Measurements from ENCODE around the gene CHADL.

CHADL gene

DNA sequence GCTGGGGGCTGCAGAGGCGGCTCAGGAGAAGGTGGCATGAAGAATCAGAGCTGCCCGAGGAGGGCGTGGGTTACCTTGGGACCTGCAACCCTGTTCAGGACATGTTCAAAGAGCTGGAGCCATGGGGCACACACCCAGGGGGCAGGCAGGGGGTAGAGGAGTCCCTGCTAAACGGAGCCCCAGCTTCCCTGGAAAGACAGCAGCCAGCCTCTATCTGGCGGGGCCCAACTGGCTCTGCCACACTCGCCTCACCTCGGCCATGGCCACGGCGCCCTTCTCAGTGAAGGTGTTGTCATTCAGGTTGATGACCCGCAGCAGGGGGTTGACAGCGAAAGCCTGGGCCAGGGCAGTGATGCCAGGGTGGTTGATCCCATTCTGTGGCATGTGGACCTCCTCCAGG is 17.0 kb upstream of the CHADL start:
- DNase-seq (ENCODE audit: low read depth in 2 of 2), result no peak
- TF ChIP-seq, protein P1, sequence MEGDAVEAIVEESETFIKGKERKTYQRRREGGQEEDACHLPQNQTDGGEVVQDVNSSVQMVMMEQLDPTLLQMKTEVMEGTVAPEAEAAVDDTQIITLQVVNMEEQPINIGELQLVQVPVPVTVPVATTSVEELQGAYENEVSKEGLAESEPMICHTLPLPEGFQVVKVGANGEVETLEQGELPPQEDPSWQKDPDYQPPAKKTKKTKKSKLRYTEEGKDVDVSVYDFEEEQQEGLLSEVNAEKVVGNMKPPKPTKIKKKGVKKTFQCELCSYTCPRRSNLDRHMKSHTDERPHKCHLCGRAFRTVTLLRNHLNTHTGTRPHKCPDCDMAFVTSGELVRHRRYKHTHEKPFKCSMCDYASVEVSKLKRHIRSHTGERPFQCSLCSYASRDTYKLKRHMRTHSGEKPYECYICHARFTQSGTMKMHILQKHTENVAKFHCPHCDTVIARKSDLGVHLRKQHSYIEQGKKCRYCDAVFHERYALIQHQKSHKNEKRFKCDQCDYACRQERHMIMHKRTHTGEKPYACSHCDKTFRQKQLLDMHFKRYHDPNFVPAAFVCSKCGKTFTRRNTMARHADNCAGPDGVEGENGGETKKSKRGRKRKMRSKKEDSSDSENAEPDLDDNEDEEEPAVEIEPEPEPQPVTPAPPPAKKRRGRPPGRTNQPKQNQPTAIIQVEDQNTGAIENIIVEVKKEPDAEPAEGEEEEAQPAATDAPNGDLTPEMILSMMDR (IDR thresholded peaks at IDR 0.05; ENCODE audit: low read depth, low read length), result no peak
- no peak overlapping the region for H3K4me3 ChIP-seq (replicated peaks in 1 of 2; ENCODE audit: low read depth in 2 of 2, low read length in 2 of 2)

DNA sequence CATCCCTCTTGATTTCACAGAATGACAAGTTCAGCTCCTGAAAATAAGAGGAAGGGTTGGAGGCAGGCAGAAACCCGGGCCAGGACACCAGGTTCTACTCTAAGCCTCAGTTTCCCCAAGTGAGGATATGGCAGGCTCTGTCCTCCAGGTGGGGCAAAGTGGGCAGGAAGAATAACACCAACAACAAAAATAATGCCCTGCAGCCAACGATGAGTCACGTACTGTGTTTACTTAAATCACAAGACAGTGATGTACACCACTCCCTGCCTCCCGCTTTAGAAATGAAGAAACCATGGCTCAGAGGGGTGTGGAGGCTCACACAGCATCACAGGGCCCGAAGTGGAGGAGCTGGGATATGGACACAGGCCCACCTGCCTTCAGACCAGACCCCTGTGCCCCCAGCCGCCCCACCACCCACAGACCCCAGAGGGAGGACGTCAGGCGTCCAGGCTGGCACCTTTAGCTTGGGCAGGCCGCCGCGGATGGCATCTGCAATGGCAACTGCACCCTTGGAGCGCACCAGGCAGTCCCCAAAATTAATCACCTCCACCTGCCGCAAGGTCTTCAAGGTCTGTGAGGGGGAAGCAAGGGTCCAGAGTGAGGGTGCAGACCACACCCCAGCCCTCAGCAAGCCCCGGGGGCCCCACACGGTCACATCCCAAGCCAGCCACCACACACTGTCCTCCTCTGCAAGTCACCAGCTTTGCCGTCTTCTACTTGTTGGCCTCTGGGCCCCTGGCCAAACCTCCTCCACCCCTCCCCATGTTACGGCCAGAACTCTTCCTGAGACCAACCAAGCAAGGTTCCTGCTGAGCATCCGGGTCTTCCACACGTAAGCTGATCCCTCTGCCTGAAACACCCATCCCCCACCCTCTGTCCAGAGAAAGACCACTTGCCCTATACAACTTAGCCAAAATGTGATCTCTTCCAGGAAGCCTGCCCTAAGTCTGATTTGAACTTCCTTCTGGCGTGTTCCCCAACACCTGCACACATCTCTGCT is 15.8 kb upstream of the CHADL start:
- DNase-seq (ENCODE audit: low read depth in 2 of 2), result peak; percentile 59 to 87

DNA sequence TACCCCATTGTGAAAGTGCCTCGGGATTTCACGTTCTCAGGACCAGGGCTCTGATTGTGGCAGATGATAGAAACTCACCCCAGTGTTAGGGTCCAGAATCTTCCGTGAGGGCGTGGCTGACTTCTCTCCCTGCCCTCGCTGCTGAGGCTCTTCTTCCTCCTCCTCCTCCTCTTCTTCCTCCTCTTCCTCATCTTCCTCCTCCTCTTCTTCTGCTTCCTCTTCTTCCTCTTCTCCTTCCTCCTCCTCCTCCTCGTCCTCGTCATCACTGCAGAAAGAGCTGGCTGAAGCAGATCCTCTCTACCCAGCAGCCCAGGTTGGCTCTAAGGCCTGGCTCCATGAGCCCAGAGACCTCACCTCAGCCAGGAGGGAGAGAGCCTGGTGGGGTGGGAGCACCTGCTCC is 13.5 kb upstream of the CHADL start:
- no peak for DNase-seq (ENCODE audit: low read depth in 2 of 2)
- TF ChIP-seq, protein P1 (IDR thresholded peaks at IDR 0.05; ENCODE audit: low read depth, low read length), result no peak

More for the DNA sequence above, 15.8 kb upstream of the CHADL start:
- H3K4me3 ChIP-seq (replicated peaks in 1 of 2; ENCODE audit: low read depth in 2 of 2, low read length in 2 of 2), result no peak overlapping the region
- TF ChIP-seq, protein P1 (IDR thresholded peaks at IDR 0.05; ENCODE audit: low read depth, low read length), result peak; percentile 40

DNA sequence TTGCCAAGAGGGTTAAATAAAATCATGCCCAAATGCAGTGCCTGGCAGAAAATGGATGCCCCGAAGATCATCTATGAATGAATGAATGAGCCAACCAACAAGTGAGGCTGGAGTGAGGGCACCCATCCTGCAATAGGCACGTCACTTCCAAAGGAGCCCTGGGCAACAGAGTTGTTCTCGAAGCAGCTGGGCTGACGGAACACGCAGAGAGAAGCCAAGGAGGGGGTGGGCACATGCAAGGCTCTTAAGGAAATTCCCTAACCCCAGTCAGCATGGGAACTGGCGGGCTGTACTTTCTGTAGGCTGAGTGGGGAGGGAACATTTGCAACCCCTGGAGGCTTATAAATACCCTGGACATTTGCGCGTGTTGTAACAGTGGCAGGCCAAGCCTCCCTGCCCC is 11.6 kb upstream of the CHADL start:
- TF ChIP-seq, protein P1 (IDR thresholded peaks at IDR 0.05; ENCODE audit: low read depth, low read length), result no peak
- H3K4me3 ChIP-seq (replicated peaks in 1 of 2; ENCODE audit: low read depth in 2 of 2, low read length in 2 of 2), result no peak overlapping the region
- no peak for DNase-seq (ENCODE audit: low read depth in 2 of 2)

More for the DNA sequence above, 13.5 kb upstream of the CHADL start:
- no peak overlapping the region for H3K4me3 ChIP-seq (replicated peaks in 1 of 2; ENCODE audit: low read depth in 2 of 2, low read length in 2 of 2)

DNA sequence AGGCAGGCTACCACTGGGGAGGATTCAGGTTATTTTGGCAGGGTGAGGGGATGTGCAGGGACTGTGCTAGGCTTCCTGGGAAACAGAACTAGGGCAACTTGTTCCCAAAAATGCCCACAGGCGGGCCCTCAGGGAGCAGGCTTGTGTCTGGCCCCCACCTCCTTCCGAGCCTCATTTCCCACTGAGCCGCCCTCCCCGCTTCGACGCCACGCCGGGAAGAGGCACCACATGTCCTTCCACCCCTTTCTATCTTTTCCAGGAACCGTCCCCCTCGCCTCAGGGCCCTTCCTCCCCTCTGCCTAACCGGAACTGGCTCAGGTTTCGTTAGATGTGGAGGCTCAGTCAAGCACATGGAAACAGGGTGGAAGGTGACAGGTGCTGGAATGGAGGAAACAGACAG is 9.4 kb upstream of the CHADL start:
- TF ChIP-seq, protein P1 (IDR thresholded peaks at IDR 0.05; ENCODE audit: low read depth, low read length), result no peak
- H3K4me3 ChIP-seq (replicated peaks in 1 of 2; ENCODE audit: low read depth in 2 of 2, low read length in 2 of 2), result no peak overlapping the region
- DNase-seq (ENCODE audit: low read depth in 2 of 2), result no peak

DNA sequence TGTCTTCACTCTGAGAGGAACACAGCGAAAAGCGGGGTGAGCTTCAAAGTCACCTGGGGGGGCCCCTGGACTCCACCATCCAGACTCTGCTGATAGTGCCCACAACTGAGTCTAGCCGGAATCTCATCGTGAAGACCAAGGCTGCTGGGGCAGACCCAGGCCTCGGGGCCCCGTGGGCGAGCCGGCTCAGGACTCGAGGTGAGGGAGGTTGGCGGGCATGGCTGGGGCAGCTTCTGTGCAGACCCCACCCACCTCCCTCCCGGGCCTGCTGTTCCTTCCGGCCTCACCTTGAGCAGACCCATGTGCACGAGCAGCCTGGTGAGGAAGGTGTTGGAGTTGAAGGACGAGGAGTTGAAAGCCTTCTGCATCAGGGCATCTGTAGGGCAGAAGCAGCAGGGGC is 8.7 kb upstream of the CHADL start:
- no peak overlapping the region for H3K4me3 ChIP-seq (replicated peaks in 1 of 2; ENCODE audit: low read depth in 2 of 2, low read length in 2 of 2)
- TF ChIP-seq, protein P1 (IDR thresholded peaks at IDR 0.05; ENCODE audit: low read depth, low read length), result no peak
- no peak for DNase-seq (ENCODE audit: low read depth in 2 of 2)
